IMR-90 (cell line): ENCODE results near the gene PRPF6.

Experiments
- CTCF ChIP-seq: conservative IDR thresholded peaks from 2 replicates; pipeline ENCODE4 v1.5.1; 2012; ENCODE audit warnings: mild to moderate bottlenecking, low read depth, low read length, improper control_type of control experiment
- MXI1 ChIP-seq: IDR thresholded peaks from 2 replicates; pipeline ENCODE4 v1.6.1; 2012; ENCODE audit warnings: low read depth, mild to moderate bottlenecking, low read length, moderate library complexity, borderline replicate concordance
- POLR2A ChIP-seq: IDR thresholded peaks from 2 replicates; pipeline ENCODE4 v1.6.1; 2012; ENCODE audit warnings: mild to moderate bottlenecking, low read depth, low read length
- RFX5 ChIP-seq: IDR thresholded peaks from 2 replicates; pipeline ENCODE4 v1.8.0; 2012; ENCODE audit warnings: low read depth, mild to moderate bottlenecking, low read length, moderate library complexity
- USF2 ChIP-seq: fragments of 150-350 bp; IDR thresholded peaks from 2 replicates; pipeline ENCODE4 v1.6.1; 2017; ENCODE audit warnings: mild to moderate bottlenecking, antibody characterized with exemption, low read length, low read depth

- no peak for TF ChIP-seq USF2
- TF ChIP-seq CTCF = no peak
- TF ChIP-seq POLR2A = no peak
- TF ChIP-seq MXI1 = no peak
- no peak for TF ChIP-seq RFX5
Measured at GRCh38 chr20:64031822-64032314, 50.9 kb downstream of the PRPF6 start.
